ENCODE results near the gene HEYL. TPM values are rescaled to one million over a fixed set of nuclear protein-coding genes. Genes with fewer than 3 reads are reported as not detected.

HEYL gene
- total RNA-seq, 1 donor from 2014 or later: 63.2 TPM

DNA sequence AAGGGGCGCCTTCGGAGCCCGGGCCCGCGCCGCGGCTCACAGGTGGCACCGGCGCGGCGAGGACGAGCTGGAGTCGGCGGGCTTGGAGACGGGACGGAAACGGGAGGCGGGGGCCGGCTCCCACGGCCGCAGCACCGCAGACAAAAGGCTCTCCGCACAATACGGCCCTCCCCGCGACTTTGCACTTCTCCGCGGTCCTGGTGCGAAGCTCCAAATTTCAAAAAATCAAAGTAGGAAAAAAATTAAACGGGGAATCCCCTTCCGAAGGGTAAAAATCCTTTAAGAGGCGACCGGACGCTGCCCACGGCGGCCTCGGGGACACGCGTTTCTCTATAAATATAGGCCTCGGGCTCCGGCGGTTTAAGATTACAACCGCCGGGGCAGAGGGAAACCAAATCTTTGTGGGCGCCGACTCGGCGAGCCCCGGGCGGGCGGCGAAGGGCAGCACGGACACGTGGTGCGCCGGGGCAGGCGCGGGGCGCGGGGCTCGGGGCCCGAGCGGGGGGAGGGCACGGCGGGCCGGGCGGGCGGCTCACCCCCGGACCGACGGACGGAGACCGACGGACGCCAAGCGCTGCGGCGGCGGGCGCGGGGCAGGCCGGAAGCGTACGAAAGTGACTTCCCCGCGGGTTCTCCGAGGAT lies 63.3 kb downstream of the HEYL start:
- TF ChIP-seq, protein P1, sequence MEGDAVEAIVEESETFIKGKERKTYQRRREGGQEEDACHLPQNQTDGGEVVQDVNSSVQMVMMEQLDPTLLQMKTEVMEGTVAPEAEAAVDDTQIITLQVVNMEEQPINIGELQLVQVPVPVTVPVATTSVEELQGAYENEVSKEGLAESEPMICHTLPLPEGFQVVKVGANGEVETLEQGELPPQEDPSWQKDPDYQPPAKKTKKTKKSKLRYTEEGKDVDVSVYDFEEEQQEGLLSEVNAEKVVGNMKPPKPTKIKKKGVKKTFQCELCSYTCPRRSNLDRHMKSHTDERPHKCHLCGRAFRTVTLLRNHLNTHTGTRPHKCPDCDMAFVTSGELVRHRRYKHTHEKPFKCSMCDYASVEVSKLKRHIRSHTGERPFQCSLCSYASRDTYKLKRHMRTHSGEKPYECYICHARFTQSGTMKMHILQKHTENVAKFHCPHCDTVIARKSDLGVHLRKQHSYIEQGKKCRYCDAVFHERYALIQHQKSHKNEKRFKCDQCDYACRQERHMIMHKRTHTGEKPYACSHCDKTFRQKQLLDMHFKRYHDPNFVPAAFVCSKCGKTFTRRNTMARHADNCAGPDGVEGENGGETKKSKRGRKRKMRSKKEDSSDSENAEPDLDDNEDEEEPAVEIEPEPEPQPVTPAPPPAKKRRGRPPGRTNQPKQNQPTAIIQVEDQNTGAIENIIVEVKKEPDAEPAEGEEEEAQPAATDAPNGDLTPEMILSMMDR (IDR thresholded peaks at IDR 0.05): no peak
- no peaks in the 10 kb centered on the region for H3K27me3 Mint-ChIP-seq (ENCODE audit: low read depth)
- peak overlapping the region; percentile 87 for H3K27ac Mint-ChIP-seq (ENCODE audit: unreplicated experiment)
- H3K9me3 Mint-ChIP-seq (ENCODE audit: low read depth): no peaks in the 10 kb centered on the region
- peaks cover 19% of the 10 kb centered on the region for H3K36me3 Mint-ChIP-seq (ENCODE audit: low read depth)
- DNase-seq (ENCODE audit: low spot score): no peak
- H3K4me3 Mint-ChIP-seq (ENCODE audit: unreplicated experiment): peak overlapping the region; percentile 88
- peaks cover 42% of the 10 kb centered on the region for H3K4me1 Mint-ChIP-seq (ENCODE audit: low read depth)

DNA sequence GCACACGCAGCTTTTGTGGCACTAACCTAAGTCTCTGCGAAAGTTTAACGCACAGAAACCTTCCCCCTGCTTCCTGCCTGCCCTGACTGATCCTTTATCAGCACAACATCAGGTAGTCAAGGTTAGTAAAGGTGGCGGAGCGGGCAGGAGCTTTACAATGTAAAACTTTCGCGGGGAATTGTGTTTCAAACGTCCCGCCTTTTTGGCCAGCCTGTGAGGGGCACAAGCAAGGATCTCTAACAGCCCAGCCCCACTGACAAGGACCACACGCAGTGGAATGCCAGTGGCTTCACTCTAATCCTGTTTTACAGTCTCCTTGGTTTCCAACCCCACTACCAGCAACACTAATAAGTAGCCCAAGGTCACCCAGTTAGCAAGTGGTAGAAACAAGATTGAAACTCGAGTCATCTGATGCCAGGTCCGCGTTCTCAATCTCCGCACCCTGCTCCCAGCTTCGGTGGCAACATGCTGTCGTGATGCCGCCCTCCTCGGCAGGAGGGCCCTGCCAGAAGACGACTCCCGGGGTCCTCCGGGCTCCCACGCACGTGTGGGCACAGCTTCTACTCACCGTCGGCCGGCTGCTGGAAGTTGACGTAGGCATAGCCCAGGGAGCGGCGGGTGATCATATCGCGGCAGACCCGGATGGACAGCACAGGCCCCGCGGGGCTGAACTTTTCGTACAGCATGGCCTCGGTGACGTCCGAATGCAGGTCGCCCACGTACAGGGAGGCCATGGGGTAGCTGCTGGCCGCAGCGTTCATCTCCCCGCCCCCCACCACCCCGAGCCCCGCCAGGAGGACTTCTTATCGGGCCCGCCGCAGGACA lies 64.0 kb downstream of the HEYL start:
- Mint-ChIP-seq H3K27ac (ENCODE audit: unreplicated experiment) (peak overlapping the region; percentile 87), H3K4me3 (ENCODE audit: unreplicated experiment) (peak overlapping the region; percentile 88), H3K36me3 (ENCODE audit: low read depth) (peaks cover 21% of the 10 kb centered on the region), H3K4me1 (ENCODE audit: low read depth) (peaks cover 42% of the 10 kb centered on the region), H3K9me3 (ENCODE audit: low read depth) (no peaks in the 10 kb centered on the region), H3K27me3 (ENCODE audit: low read depth) (no peaks in the 10 kb centered on the region)
- TF ChIP-seq, protein P1 (IDR thresholded peaks at IDR 0.05): no peak
- no peak for DNase-seq (ENCODE audit: low spot score)

DNA sequence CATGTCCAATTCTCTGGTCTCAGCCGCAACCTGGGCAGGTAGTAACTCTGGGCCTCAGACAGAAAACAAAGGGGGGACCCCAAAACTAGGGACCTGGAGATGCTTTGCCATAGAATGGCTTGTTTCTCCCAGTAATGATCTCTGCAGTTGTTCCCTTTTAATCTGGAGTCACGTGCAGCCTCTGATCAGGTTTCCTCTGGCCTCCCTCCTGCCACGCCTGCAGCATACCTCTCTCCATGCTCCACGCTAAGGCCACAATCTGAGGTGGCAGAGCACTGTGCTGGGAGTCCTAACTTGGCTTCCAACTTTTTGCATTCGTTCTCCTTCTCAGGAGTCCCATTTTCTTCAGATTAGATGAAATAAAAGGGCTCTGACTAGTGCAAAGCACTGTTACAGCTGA lies 64.8 kb downstream of the HEYL start:
- TF ChIP-seq, protein P1 (IDR thresholded peaks at IDR 0.05): no peak

More for the DNA sequence above, 64.8 kb downstream of the HEYL start:
- Mint-ChIP-seq H3K27me3 (ENCODE audit: low read depth) (no peaks in the 10 kb centered on the region), H3K27ac (ENCODE audit: unreplicated experiment) (peak overlapping the region; percentile 87), H3K36me3 (ENCODE audit: low read depth) (peaks cover 27% of the 10 kb centered on the region), H3K4me3 (ENCODE audit: unreplicated experiment) (peak overlapping the region; percentile 88), H3K9me3 (ENCODE audit: low read depth) (no peaks in the 10 kb centered on the region), H3K4me1 (ENCODE audit: low read depth) (peaks cover 42% of the 10 kb centered on the region)
- DNase-seq (ENCODE audit: low spot score): no peak

Other genes with a start within 250 kb of the HEYL start
- gene BMP8A, start 148.0 kb downstream of the HEYL start, total RNA-seq: 0.12 TPM in 1 of 3 replicates, not detected in the others
- gene PABPC4, start 62.9 kb downstream of the HEYL start, total RNA-seq: 240 to 256 TPM (median 243 TPM) in 3 replicates
- gene NT5C1A, start 32.5 kb upstream of the HEYL start, total RNA-seq: 0.31 to 0.32 TPM in 2 of 3 replicates, not detected in the other
- not detected in 3 replicates for gene HPCAL4, start 51.8 kb upstream of the HEYL start, total RNA-seq
- 31.5 to 32.7 TPM (median 32.6 TPM) in 3 replicates for gene PPIE, start 99.2 kb upstream of the HEYL start, total RNA-seq
- 0.29 to 0.72 TPM in 2 of 3 replicates, not detected in the other for gene OXCT2, start 131.7 kb upstream of the HEYL start, total RNA-seq
- 0.07 to 0.25 TPM (median 0.18 TPM) in 3 replicates for gene BMP8B, start 149.2 kb upstream of the HEYL start, total RNA-seq
- gene TRIT1, start 243.9 kb upstream of the HEYL start, total RNA-seq: 9.3 to 12.3 TPM (median 10.7 TPM) in 3 replicates